ENCODE data around the gene MAP3K1. TPM values are rescaled to one million over a fixed set of nuclear protein-coding genes. Genes with fewer than 3 reads are reported as not detected.

Gene MAP3K1
- total and polyA plus RNA-seq, 2 experiments from 2014 or later, result 11.2 to 24.0 TPM

DNA sequence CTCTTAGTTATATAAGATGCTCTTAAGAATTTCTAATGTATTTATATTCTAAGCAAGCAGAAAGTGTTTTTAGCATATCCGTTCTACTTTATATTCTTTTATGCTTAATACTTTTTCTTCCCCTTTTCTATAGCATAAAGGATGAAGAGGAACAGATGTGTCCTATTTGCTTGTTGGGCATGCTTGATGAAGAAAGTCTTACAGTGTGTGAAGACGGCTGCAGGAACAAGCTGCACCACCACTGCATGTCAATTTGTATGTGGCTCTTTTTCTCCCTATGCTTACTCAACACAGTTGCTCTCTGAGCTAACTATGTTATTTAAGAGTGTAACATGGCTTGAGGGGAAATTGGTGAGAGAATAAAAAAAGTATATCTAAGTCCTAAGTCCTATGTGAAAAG, 56.4 kb downstream of the MAP3K1 start:
- TF ChIP-seq, protein P1, sequence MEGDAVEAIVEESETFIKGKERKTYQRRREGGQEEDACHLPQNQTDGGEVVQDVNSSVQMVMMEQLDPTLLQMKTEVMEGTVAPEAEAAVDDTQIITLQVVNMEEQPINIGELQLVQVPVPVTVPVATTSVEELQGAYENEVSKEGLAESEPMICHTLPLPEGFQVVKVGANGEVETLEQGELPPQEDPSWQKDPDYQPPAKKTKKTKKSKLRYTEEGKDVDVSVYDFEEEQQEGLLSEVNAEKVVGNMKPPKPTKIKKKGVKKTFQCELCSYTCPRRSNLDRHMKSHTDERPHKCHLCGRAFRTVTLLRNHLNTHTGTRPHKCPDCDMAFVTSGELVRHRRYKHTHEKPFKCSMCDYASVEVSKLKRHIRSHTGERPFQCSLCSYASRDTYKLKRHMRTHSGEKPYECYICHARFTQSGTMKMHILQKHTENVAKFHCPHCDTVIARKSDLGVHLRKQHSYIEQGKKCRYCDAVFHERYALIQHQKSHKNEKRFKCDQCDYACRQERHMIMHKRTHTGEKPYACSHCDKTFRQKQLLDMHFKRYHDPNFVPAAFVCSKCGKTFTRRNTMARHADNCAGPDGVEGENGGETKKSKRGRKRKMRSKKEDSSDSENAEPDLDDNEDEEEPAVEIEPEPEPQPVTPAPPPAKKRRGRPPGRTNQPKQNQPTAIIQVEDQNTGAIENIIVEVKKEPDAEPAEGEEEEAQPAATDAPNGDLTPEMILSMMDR (IDR thresholded peaks at IDR 0.05; ENCODE audit: low read depth, low read length), result no peak
- no peak overlapping the region for H3K27ac ChIP-seq
- H3K4me3 ChIP-seq, result no peak overlapping the region
- no peaks in the 10 kb centered on the region for H3K9me3 ChIP-seq (ENCODE audit: low read depth)
- H3K27me3 ChIP-seq, result no peaks in the 10 kb centered on the region
- DNase-seq (ENCODE audit: low read depth in 1 of 2, low spot score in 1 of 2), result no peak
- no peaks in the 10 kb centered on the region for H3K4me1 ChIP-seq (ENCODE audit: low read depth)
- peaks cover 88% of the 10 kb centered on the region for H3K36me3 ChIP-seq

DNA sequence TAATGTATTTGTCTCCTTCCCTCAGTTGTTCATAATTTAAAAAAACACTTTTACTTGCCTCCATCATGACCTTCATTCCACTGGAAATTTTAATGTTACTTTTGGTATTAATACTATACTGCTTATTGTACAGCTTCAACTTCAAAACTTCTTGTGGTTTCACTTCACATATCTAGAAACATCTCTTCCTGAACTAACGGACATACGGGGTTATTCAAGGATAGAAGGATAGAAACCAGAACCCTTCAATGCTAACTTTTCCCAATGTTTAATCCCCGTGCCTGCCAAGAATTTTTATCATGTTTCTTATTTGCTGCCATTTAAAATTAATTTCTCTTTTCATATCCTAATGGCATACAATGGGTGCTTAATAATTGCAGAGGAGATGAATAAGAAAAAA, 57.7 kb downstream of the MAP3K1 start:
- Histone ChIP-seq H3K4me3 (no peak overlapping the region), H3K27me3 (no peaks in the 10 kb centered on the region), H3K4me1 (ENCODE audit: low read depth) (no peaks in the 10 kb centered on the region), H3K36me3 (peaks cover 76% of the 10 kb centered on the region), H3K27ac (no peak overlapping the region), H3K9me3 (ENCODE audit: low read depth) (no peaks in the 10 kb centered on the region)
- no peak for DNase-seq (ENCODE audit: low read depth in 1 of 2, low spot score in 1 of 2)
- TF ChIP-seq, protein P1 (IDR thresholded peaks at IDR 0.05; ENCODE audit: low read depth, low read length), result no peak

DNA sequence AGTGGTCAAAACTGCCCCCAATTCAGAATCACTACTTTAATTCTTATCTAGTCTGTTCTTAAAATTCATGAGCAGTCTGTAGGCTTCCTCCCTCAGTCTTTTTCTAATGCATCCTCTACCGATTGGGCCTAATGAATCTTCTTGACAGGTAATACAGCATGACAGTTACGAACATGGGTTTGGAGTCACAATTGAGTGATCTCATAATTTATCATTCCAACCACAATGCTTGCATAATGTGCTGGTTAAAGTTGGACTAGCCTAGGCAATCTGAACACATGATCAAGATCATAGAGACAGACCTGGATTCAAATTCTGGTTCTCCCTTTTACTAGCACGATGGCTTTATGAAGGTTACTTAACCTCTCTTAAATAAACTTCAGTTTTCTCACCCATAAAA, 61.0 kb downstream of the MAP3K1 start:
- H3K36me3 ChIP-seq, result peaks cover 74% of the 10 kb centered on the region

DNA sequence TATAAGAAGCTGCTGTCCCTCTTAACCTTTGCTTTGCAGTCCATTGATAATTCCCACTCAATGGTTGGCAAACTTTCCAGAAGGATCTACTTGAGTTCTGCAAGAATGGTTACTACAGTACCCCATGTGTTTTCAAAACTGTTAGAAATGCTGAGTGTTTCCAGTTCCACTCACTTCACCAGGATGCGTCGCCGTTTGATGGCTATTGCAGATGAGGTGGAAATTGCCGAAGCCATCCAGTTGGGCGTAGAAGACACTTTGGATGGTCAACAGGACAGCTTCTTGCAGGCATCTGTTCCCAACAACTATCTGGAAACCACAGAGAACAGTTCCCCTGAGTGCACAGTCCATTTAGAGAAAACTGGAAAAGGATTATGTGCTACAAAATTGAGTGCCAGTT, 66.2 kb downstream of the MAP3K1 start:
- peaks cover 78% of the 10 kb centered on the region for H3K36me3 ChIP-seq
- no peaks in the 10 kb centered on the region for H3K9me3 ChIP-seq (ENCODE audit: low read depth)
- TF ChIP-seq, protein P1 (IDR thresholded peaks at IDR 0.05; ENCODE audit: low read depth, low read length), result no peak

More for the DNA sequence above, 61.0 kb downstream of the MAP3K1 start:
- H3K27me3 ChIP-seq, result no peaks in the 10 kb centered on the region
- H3K4me1 ChIP-seq (ENCODE audit: low read depth), result no peaks in the 10 kb centered on the region
- H3K9me3 ChIP-seq (ENCODE audit: low read depth), result no peaks in the 10 kb centered on the region
- H3K27ac ChIP-seq, result no peak overlapping the region
- H3K4me3 ChIP-seq, result no peak overlapping the region
- TF ChIP-seq, protein P1 (IDR thresholded peaks at IDR 0.05; ENCODE audit: low read depth, low read length), result no peak
- no peak for DNase-seq (ENCODE audit: low read depth in 1 of 2, low spot score in 1 of 2)

DNA sequence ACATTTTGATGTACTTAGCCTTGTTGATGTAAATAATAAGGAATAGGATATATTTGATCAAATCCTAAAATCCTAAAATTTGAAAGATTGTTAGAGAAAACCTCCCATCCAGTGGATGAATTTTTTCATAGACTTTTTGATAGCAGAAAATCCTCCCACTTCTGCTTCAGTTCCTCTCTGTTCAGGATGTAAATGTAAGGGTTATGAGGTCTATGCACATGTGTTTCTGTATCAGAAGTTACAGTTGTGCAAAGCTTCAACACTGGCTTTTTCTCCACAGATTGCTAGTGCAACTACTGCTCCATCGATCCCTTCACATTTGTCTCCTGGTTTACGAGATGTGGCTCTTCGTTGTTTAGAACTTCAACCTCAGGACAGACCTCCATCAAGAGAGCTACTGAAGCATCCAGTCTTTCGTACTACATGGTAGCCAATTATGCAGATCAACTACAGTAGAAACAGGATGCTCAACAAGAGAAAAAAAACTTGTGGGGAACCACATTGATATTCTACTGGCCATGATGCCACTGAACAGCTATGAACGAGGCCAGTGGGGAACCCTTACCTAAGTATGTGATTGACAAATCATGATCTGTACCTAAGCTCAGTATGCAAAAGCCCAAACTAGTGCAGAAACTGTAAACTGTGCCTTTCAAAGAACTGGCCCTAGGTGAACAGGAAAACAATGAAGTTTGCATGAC, 78.1 kb downstream of the MAP3K1 start:
- Histone ChIP-seq H3K4me1 (ENCODE audit: low read depth) (no peaks in the 10 kb centered on the region), H3K27me3 (no peaks in the 10 kb centered on the region), H3K4me3 (no peak overlapping the region), H3K9me3 (ENCODE audit: low read depth) (no peaks in the 10 kb centered on the region), H3K36me3 (peaks cover 38% of the 10 kb centered on the region), H3K27ac (no peak overlapping the region)
- DNase-seq (ENCODE audit: low read depth in 1 of 2, low spot score in 1 of 2), result no peak
- TF ChIP-seq, protein P1 (IDR thresholded peaks at IDR 0.05; ENCODE audit: low read depth, low read length), result no peak

More for the DNA sequence above, 66.2 kb downstream of the MAP3K1 start:
- H3K4me1 ChIP-seq (ENCODE audit: low read depth), result no peaks in the 10 kb centered on the region
- H3K27me3 ChIP-seq, result no peaks in the 10 kb centered on the region
- no peak for DNase-seq (ENCODE audit: low read depth in 1 of 2, low spot score in 1 of 2)
- H3K27ac ChIP-seq, result no peak overlapping the region
- no peak overlapping the region for H3K4me3 ChIP-seq
